Measurements from ENCODE around the gene WBP1. TPM values are rescaled to one million over a fixed set of nuclear protein-coding genes. Genes with fewer than 3 reads are reported as not detected.
"Not testable (repeated sequence)": the region's sequence is repeated elsewhere in the genome, so short reads cannot be mapped to it uniquely, and the experiment has no call there.

WBP1 gene
- total and polyA plus RNA-seq, 10 of the 15 experiments (the other 5 are each of a cell fraction or from before 2014, with no cell fraction given) = 4.2 to 76.8 (median 43.8) TPM

DNA sequence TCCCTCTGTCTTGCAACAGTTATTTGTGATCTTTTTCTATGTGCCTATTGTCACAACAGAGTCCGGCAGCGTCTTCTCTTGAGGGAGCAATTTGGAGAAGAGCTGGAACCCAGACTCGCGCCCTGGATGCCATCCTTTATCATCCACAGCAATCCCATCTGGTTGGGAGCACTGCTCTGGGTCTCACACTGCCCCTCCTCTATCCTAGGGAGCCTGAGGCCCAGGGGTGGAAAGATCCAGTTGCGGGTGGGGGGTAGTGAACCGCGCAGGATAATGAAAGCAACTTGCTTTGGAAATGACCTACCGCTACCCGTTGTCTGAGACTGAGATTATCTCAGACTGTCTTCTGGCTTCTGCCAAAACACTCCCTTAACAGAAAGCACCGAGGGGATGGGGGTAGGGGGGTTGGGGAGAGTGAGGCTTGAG is 713 bp downstream of the WBP1 start (continued):
- TF ChIP-seq, protein P1, sequence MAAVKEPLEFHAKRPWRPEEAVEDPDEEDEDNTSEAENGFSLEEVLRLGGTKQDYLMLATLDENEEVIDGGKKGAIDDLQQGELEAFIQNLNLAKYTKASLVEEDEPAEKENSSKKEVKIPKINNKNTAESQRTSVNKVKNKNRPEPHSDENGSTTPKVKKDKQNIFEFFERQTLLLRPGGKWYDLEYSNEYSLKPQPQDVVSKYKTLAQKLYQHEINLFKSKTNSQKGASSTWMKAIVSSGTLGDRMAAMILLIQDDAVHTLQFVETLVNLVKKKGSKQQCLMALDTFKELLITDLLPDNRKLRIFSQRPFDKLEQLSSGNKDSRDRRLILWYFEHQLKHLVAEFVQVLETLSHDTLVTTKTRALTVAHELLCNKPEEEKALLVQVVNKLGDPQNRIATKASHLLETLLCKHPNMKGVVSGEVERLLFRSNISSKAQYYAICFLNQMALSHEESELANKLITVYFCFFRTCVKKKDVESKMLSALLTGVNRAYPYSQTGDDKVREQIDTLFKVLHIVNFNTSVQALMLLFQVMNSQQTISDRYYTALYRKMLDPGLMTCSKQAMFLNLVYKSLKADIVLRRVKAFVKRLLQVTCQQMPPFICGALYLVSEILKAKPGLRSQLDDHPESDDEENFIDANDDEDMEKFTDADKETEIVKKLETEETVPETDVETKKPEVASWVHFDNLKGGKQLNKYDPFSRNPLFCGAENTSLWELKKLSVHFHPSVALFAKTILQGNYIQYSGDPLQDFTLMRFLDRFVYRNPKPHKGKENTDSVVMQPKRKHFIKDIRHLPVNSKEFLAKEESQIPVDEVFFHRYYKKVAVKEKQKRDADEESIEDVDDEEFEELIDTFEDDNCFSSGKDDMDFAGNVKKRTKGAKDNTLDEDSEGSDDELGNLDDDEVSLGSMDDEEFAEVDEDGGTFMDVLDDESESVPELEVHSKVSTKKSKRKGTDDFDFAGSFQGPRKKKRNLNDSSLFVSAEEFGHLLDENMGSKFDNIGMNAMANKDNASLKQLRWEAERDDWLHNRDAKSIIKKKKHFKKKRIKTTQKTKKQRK (IDR thresholded peaks at IDR 0.05; ENCODE audit: low read depth, low read length) = no peak
- TF ChIP-seq GABPA (IDR thresholded peaks at IDR 0.05; ENCODE audit: low read depth) = no peak

DNA sequence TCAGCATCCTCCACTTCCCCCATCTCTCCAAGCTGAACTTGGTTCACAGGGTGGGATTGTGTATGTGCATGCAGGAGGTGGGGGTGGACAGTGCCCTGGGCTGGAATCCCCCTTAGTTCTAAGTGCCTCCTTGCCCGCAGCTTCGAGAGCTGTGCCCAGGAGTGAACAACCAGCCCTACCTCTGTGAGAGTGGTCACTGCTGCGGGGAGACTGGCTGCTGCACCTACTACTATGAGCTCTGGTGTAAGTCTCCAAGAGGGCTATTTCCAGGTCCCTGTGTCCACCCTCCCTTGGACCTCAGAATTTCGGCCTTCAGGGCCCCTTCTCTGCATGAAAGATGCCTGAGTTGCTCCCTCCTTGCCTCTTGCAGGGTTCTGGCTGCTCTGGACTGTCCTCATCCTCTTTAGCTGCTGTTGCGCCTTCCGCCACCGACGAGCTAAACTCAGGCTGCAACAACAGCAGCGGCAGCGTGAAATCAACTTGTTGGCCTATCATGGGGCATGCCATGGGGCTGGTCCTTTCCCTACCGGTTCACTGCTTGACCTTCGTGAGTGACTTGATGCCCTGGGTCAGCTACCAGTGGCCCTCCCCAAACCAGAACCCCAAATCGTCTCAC is 1.4 kb downstream of the WBP1 start:
- intact Hi-C loops (cut with micrococcal nuclease; ENCODE audit: unreplicated experiment); ATAC-seq; H3K27ac ChIP-seq (ENCODE audit: control insufficient read depth, insufficient read depth); DNase-seq (ENCODE audit: low read depth, low spot score); BruUV-seq (replicated peaks); FAIRE-seq; H3K27me3 ChIP-seq (replicated peaks in 1 of 2; ENCODE audit: control insufficient read depth in 2 of 2, insufficient read depth in 2 of 2, low read length in 1 of 2); H2AFZ ChIP-seq (ENCODE audit: control insufficient read depth, low read depth, low read length); H4K20me1 ChIP-seq (ENCODE audit: control insufficient read depth, insufficient read depth); H3K9me3 ChIP-seq (replicated peaks; ENCODE audit: control insufficient read depth, insufficient read depth, low read length); H3K36me3 ChIP-seq (ENCODE audit: control insufficient read depth in 2 of 2, insufficient read depth in 2 of 2, low read length in 1 of 2); in situ Hi-C loops (cut with MboI); H3K9ac ChIP-seq (ENCODE audit: control insufficient read depth, insufficient read depth, low read length): not testable (repeated sequence)
- Histone ChIP-seq H3K4me3 (peak overlapping the region; percentile 99), H3K4me1 (ENCODE audit: control insufficient read depth, insufficient read depth, low read length) (peaks cover 19% of the 10 kb centered on the region), H3K4me2 (ENCODE audit: control insufficient read depth, insufficient read depth) (peak overlapping the region; percentile 87), H3K79me2 (ENCODE audit: control insufficient read depth, insufficient read depth, low read length) (peaks cover 28% of the 10 kb centered on the region)
- ChIA-PET RAD21 (ENCODE audit: unreplicated experiment) (interaction anchor here (1.2 to 1.8 kb wide), 4 partner anchors 13 to 68 kb away, joined by 4 to 11 read pairs (median 8); partner anchors contain the start of genes C2orf81, MRPL53, PCGF1 and WDR54), SMC1A (ENCODE audit: uncharacterized antibody, unreplicated experiment) (interaction anchor here (1.3 to 5.5 kb wide), 5 partner anchors 21 to 119 kb away, joined by 3 to 24 read pairs (median 8); partner anchors contain the start of genes C2orf81, CCDC142, TTC31 and WDR54), POLR2A (interaction anchor here (2.0 to 5.8 kb wide), 3 partner anchors 12 to 22 kb away, joined by 14 to 44 read pairs (median 29); partner anchors contain the start of genes CCDC142, MRPL53, RTKN and TTC31), CTCF (interaction anchor here (1.4 to 6.7 kb wide), 5 partner anchors 15 to 128 kb away, joined by 10 to 54 read pairs (median 10); partner anchors contain the start of genes AUP1, CCDC142, HTRA2 and TTC31)
- 58% methylated on average over 13 of the region's 13 CpGs for WGBS (ENCODE audit: insufficient coverage, insufficient replicate concordance, low lambda C conversion rate, missing lambda C conversion rate)
- TF ChIP-seq POLR2AphosphoS2 (IDR thresholded peaks at IDR 0.05; ENCODE audit: low read depth, low read length) (0 out of 2 replicates have a peak, but pooled peaks have one; percentile 33), POLR2A (IDR thresholded peaks at IDR 0.05; ENCODE audit: low read depth, low read length) (peak; percentile 68), SMAD5 (IDR thresholded peaks at IDR 0.05; ENCODE audit: low read depth) (0 out of 2 replicates have a peak, but pooled peaks have one; percentile 14), MTA3 (IDR thresholded peaks at IDR 0.05; ENCODE audit: borderline replicate concordance, low read length) (peak; percentile 27; the same call in 1 of the 2 replicates)
- TF ChIP-seq, protein P2, sequence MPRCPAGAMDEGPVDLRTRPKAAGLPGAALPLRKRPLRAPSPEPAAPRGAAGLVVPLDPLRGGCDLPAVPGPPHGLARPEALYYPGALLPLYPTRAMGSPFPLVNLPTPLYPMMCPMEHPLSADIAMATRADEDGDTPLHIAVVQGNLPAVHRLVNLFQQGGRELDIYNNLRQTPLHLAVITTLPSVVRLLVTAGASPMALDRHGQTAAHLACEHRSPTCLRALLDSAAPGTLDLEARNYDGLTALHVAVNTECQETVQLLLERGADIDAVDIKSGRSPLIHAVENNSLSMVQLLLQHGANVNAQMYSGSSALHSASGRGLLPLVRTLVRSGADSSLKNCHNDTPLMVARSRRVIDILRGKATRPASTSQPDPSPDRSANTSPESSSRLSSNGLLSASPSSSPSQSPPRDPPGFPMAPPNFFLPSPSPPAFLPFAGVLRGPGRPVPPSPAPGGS (IDR thresholded peaks at IDR 0.05; ENCODE audit: borderline replicate concordance, insufficient read depth, low read depth, low read length, poor library complexity, severe bottlenecking) = peak; percentile 11
